CD4-positive, alpha-beta T cell treated with Interleukin-15 for 4 hours (primary cell): Measurements from ENCODE around the gene ITPA.
"Not testable (repeated sequence)": the region's sequence is repeated elsewhere in the genome, so short reads cannot be mapped to it uniquely, and the experiment has no call there.

Experiments used
- DNase-seq: peaks from one replicate; pipeline ENCODE4 v3.0.0-alpha.2; 2020; ENCODE audit warnings: low spot score

Gene ITPA

GRCh38 chr20:3173610-3174441 is 35.5 kb upstream of the ITPA start:
- peak; percentile 90 for DNase-seq

GRCh38 chr20:3174442-3175261 is 34.6 kb upstream of the ITPA start:
- no peak for DNase-seq

GRCh38 chr20:3175270-3175669 is 34.0 kb upstream of the ITPA start:
- DNase-seq: no peak

DNA sequence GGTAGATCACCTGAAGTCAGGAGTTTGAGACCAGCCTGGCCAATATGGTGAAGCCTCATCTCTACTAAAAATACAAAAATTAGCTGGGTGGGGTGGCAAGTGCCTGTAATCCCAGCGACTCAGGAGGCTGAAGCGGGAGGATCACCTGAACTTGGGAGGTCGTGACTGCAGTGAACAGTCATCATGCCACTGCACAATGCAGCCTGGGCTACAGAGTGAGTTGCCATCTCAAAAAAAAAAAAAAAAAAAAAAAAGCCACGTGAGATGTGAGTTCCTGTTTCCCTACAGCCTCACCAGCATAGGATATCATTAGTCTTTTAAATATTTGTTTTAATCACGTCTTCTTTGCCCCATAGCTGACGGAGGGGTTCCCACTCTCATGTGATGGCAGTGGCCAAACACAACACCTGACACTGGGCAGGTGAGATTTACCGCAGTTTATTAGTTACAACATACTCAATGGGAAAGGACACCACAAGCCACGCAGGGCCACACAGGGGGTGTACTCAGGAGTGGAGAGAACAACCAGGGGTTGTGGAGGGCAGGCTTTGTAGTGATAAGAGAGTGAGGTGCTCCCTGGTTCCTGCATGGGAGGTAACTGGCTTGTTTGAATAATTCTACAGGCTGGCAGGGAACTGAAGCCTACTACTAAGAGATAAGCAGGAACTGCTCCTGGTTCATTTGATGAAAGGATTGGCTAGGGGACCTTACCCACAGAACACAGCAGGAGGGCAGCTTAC is 31.4 kb upstream of the ITPA start:
- no peak for DNase-seq

GRCh38 chr20:3180319-3180718 is 29.0 kb upstream of the ITPA start:
- no peak for DNase-seq

GRCh38 chr20:3181270-3181669 is 28.0 kb upstream of the ITPA start:
- no peak for DNase-seq

- not testable (repeated sequence) for DNase-seq
These were observed 26.9 kb upstream of the ITPA start for GRCh38 chr20:3182429-3182828.

DNA sequence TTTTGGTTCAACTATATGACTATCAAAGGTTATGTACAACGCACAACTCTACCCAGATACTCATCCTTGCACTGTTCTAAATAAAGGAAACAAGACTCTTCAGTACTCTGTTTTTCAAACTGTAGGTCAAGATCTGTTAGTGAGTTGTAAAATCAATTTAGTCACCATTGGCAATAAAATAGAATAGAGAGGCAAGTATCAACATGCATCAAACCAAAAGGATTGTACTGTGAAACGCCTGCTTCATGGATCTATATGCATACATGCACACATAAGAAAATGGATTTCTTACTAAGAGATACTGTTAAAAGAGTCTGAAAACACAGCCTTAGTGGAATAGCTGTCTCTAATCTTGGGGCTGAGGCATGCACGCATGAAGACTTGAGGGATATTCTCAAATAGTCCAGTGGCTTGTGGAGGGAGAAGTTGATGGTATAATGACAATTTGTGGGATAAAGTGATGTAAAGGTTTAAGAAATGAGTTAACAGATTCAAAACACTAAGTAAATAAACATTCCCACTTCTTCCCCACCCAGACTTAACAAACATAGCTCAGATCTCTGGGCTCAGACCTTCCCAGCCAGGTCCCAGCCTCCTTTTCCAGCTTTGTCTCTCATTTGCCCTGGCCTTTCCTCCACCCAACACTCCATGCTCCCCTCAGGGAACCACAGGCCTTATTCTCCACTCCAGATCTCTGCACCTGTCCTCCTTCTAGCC is 25.2 kb upstream of the ITPA start:
- no peak for DNase-seq

GRCh38 chr20:3187861-3188260 is 21.4 kb upstream of the ITPA start:
- DNase-seq: not testable (repeated sequence)

DNA sequence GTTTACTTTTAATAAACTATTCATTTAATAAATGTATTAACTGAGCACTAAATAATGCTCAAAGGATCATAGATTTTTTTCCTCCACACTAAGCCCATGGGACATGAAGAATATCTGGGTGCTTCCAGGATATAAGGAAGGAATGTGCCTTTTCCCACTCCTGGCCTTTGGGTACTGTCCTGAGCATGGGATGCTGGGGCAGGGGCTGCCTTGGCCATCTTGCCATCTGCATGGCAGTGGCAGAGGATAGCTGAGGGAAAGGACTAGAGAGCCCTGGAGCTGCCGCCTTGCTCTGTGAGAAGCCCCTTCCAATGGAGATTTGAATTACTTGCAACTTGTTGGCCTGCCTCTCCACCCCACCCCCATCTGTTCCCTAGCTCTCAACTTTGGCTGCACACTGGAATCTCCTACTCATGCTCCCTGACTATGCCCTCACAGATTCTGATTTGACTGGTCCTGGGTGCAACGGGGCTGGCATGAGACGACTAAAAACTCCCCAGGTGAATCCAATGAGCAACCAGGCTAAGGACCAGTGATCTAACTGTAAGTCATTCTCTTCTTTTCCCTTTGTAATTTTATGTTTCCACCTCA is 20.4 kb upstream of the ITPA start:
- DNase-seq: no peak

DNA sequence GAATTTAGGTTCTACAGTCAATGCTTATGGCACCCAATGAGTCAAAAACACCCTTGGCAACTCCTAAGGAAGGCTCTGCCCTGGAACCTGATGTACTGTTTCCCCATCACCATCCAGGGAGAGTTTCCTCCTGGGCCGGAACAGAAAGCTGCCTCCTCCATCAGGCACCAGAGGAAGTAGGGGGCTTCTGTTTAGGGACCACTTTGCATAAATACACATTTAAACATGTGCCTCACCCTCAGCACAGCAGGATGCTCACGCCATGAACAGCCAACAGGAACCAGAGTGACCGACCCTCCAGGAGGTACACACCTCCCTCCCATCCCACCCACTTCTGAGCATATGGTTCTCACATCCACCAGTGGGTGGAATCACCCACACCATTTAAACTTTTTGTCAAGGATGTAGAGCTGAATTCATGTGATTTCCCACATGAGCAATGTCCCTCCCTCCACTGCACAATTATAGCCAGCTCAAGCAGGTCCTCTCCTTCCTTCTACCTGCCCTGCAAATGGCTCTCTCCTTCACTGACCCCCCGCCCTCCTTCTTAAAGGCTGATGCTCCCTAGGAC is 19.7 kb upstream of the ITPA start:
- no peak for DNase-seq

DNA sequence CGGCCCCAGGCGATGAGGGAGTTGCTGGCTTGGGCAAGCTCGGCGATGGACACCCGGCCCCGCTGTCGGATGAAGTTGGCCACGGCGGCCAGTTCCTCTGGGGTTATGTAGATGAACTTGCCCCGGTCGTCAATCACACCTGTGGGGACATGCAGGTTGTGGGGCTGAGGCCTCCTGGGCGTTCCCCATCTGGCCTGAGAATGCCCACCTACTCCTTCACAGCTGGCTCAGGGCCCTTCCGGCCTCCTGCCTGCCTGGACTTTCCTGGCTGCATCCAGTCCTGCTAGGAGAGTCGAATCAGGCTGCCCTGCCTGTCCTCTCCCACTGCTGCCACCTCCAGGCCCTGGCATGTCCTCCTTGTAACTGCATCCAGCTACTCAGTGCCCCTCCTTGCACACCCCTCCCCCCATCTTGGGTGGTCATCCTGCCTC is 18.6 kb upstream of the ITPA start:
- no peak for DNase-seq

GRCh38 chr20:3192226-3193015 is 16.9 kb upstream of the ITPA start:
- no peak for DNase-seq

DNA sequence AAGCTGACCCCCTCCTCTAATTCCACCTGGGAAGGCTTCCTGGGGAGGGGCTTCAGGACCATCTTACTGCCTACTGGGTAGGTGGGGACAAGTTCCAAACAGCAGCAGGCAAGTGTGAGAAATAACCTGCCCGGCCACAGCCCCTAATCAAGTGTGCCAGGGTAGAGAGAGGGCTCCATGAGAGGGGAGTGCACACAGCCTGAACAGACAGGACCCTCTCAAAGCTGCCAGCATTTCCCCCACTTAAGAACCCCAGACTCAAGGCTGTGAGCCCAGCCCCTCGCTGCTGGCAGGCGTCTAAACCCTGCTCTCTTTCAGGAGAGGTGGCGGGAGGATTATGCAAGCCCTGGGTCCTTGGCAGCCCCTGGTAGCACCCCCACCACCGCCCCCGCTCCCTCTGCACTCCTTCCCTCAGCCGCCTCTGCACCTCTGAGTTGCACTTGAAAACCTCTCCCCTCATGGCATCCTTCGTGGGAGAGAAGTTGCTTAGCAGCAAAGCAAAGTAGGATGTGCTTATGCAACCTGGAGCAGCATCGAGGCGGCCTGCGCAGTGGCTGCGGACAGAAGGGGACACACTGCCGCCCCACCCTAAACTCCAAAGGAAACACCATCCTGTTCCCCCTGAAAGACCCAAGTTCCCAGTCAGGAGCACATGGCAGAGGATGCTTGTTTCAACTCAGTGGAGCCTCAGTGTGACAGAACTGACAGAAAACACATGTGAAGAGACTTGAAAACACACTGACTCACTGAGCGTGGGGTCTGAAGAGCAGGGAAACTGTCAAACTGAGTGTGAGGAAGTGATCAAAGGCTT is 15.3 kb upstream of the ITPA start:
- DNase-seq: no peak

DNA sequence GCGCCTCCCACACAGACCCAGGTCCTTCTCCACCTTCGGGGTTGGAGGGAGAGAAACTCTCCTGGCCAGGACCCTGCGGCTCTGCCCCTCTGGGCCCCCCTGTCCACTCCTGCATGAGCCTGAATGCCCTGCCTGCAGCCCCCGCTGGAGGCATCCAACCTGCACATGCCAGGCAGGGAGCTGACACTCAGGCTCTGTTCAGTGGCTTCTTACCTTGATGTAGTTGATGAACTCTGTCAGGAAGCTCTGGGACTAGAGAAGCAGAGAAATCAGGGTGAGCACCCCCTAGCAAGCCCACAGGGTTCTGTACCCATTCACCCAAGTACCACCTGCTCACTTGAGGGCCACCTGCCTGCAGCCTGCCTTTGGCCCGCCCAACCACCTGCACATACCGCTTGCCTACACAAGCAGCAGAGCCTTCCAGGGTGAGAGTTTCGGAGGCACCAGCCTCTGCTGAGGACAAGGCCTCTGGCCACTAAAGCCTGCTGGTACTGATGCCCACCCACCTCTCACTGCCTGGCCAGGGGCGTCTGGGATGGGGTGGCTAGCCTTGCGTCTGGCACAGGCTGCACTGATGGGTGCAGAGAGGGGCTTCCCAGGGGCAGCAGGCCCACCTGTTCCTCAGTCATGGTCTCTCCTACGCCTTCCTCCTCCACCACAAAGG is 14.5 kb upstream of the ITPA start:
- no peak for DNase-seq

DNA sequence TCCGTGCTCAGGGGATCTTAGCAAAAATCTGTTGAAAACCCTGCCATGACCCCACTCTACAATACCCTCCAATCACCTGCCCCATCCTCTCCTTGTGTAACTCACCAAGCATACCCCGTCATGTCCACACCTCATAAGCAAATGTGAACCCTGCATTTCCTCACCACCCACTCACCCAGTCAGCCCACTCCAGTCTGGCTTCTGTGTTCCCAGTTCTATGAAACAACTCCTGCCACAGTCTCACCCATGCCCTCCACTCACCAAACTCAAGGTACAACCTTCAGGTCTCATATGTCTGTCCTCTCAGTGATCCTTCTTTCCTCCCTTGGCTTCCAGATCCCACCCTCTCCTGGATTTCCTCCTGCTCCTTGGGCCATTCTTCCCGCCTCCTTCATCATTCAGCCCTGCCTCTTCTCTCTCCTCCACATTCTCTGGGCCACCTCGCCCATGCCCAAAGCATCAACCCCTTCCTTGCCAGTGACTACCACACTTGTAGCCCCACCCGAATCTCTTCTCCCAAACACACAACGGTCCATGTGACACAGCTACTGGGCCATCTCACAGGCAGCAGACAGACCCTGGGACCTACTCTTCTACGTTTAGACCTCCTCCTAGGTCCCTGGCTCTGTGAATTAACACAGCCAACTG is 13.6 kb upstream of the ITPA start:
- DNase-seq: no peak

DNA sequence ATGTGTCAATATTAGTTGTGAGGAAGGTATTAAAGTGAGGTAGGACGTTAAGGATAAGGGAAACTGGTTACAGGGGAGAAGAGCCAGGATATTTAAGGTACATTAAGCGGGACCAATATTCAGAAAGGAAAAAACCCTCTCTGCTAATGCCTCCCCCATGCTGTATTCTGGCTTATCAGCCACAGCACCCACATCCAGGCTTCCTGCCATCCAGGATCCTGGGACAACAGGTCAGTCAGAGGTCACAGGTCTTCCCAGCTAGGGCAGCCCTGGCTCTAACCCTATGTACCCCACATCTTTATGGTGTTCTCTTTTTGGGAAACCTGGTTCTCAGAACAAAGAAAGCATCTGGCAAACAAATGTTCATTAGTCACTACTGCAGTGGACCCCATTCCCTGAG is 10.1 kb upstream of the ITPA start:
- no peak for DNase-seq

- no peak for DNase-seq
These were observed 9.1 kb upstream of the ITPA start for GRCh38 chr20:3199976-3200755.
